CD4-positive, alpha-beta T cell treated with Interleukin-21 for 1 hour (primary cell): Measurements from ENCODE around the gene SEZ6L.
A peak's percentile ranks its signal among the peaks of the same experiment; 100 is the strongest.
"Not testable (repeated sequence)": the region's sequence is repeated elsewhere in the genome, so short reads cannot be mapped to it uniquely, and the experiment has no call there.

Experiments used
- DNase-seq: peaks from one replicate; pipeline ENCODE4 v3.0.0-alpha.2; 2020

Gene SEZ6L

GRCh38 chr22:26391623-26392022 is 222.4 kb downstream of the SEZ6L start:
- DNase-seq = no peak

GRCh38 chr22:26393929-26394328 is 224.7 kb downstream of the SEZ6L start:
- no peak for DNase-seq

GRCh38 chr22:26394777-26395176 is 225.5 kb downstream of the SEZ6L start:
- no peak for DNase-seq

- no peak for DNase-seq
Measured at GRCh38 chr22:26395926-26396325, 226.7 kb downstream of the SEZ6L start.

GRCh38 chr22:26398741-26399153 is 229.5 kb downstream of the SEZ6L start:
- DNase-seq = peak; percentile 63

GRCh38 chr22:26399289-26399688 is 230.0 kb downstream of the SEZ6L start:
- no peak for DNase-seq

- DNase-seq = no peak
Measured at GRCh38 chr22:26401726-26402125, 232.5 kb downstream of the SEZ6L start.

- DNase-seq = peak; percentile 2
Measured at GRCh38 chr22:26404851-26405421, 235.7 kb downstream of the SEZ6L start.

- DNase-seq = no peak
Measured at GRCh38 chr22:26406118-26406517, 236.9 kb downstream of the SEZ6L start.

GRCh38 chr22:26408562-26409220 is 239.4 kb downstream of the SEZ6L start:
- DNase-seq = not testable (repeated sequence)

- no peak for DNase-seq
Measured at GRCh38 chr22:26409719-26410335, 240.6 kb downstream of the SEZ6L start.

- no peak for DNase-seq
Measured at GRCh38 chr22:26410386-26410785, 241.1 kb downstream of the SEZ6L start.

- no peak for DNase-seq
Measured at GRCh38 chr22:26414347-26414746, 245.1 kb downstream of the SEZ6L start.

- no peak for DNase-seq
Measured at GRCh38 chr22:26416256-26416655, 247.0 kb downstream of the SEZ6L start.

GRCh38 chr22:26416670-26417276 is 247.5 kb downstream of the SEZ6L start:
- no peak for DNase-seq

GRCh38 chr22:26417406-26417805 is 248.1 kb downstream of the SEZ6L start:
- DNase-seq = no peak

- no peak for DNase-seq
Measured at GRCh38 chr22:26418620-26419019, 249.4 kb downstream of the SEZ6L start.

- no peak for DNase-seq
Measured at GRCh38 chr22:26426924-26427323, 257.7 kb downstream of the SEZ6L start.

- DNase-seq = peak; percentile 84
Measured at GRCh38 chr22:26428515-26429457, 259.5 kb downstream of the SEZ6L start, which contains the start of gene ASPHD2. TSS of gene ASPHD2 (plus strand) at chr22:26429260. CDS start at chr22:26433616, 4,356 bp downstream.

GRCh38 chr22:26429458-26430286 is 260.4 kb downstream of the SEZ6L start:
- no peak for DNase-seq

- no peak for DNase-seq
Measured at GRCh38 chr22:26430600-26430999, 261.3 kb downstream of the SEZ6L start.
